ENCODE results near the gene TREML2. TPM values are rescaled to one million over a fixed set of nuclear protein-coding genes. Genes with fewer than 3 reads are reported as not detected.

Gene TREML2
- total RNA-seq, 3 donors from 2014 or later (not counting 1 experiment from before 2014, with no cell fraction given) = 0.75 to 3.0 (median 1.0) TPM

GRCh38 chr6:41162687-41163418 lies 38.1 kb downstream of the TREML2 start, which contains the start of gene TREM2:
Gene TREM2, minus strand, starts transcription at chr6:41163116. Its CDS starts 34 bp downstream, at chr6:41163082.
- no peak for ATAC-seq
- Mint-ChIP-seq H3K36me3 (no peaks in the 10 kb centered on the region), H3K9me3 (no peaks in the 10 kb centered on the region), H3K4me3 (no peak within 1 kb of the TSS), H3K27ac (no peak within 1 kb of the TSS), H3K4me1 (no peaks in the 10 kb centered on the region), H3K27me3 (ENCODE audit: low read depth in 2 of 2) (peaks cover 16 to 26% of the 10 kb centered on the region in 2 donors)
- Histone ChIP-seq H3K9me3 (ENCODE audit: control insufficient read depth, insufficient read depth, low read length) (no peaks in the 10 kb centered on the region), H3K27me3 (ENCODE audit: control insufficient read depth, insufficient read depth, low read length) (no peaks in the 10 kb centered on the region), H3K36me3 (ENCODE audit: control insufficient read depth, insufficient read depth, low read length) (no peaks in the 10 kb centered on the region), H3K4me3 (ENCODE audit: low read length) (no peak within 1 kb of the TSS), H3K4me1 (ENCODE audit: control insufficient read depth, insufficient read depth, low read length) (peaks cover 5% of the 10 kb centered on the region), H3K27ac (ENCODE audit: low read length) (no peak within 1 kb of the TSS)
- no peak for TF ChIP-seq CTCF (IDR thresholded peaks at IDR 0.05)
- no peak for DNase-seq
- 87% methylated on average over 10 of the region's 10 CpGs for WGBS (ENCODE audit: insufficient coverage)
- intact Hi-C loops (cut with micrococcal nuclease) = no loop called here

- ATAC-seq (no peak), DNase-seq (no peak)
- Mint-ChIP-seq H3K27me3 (ENCODE audit: low read depth in 2 of 2) (peaks cover 10 to 22% of the 10 kb centered on the region in 2 donors), H3K4me3 (no peak overlapping the region), H3K4me1 (no peaks in the 10 kb centered on the region), H3K9me3 (no peaks in the 10 kb centered on the region), H3K27ac (no peak overlapping the region), H3K36me3 (no peaks in the 10 kb centered on the region)
- no peak overlapping the region for H3K4me3 ChIP-seq (ENCODE audit: low read length)
- H3K9me3 ChIP-seq (ENCODE audit: control insufficient read depth, insufficient read depth, low read length) = no peaks in the 10 kb centered on the region
- H3K27ac ChIP-seq (ENCODE audit: low read length) = no peak overlapping the region
- intact Hi-C loops (cut with micrococcal nuclease) = no loop called here
- H3K4me1 ChIP-seq (ENCODE audit: control insufficient read depth, insufficient read depth, low read length) = peaks cover 5% of the 10 kb centered on the region
- WGBS (ENCODE audit: insufficient coverage) = 51% methylated on average over 11 of the region's 13 CpGs
- no peaks in the 10 kb centered on the region for H3K36me3 ChIP-seq (ENCODE audit: control insufficient read depth, insufficient read depth, low read length)
- H3K27me3 ChIP-seq (ENCODE audit: control insufficient read depth, insufficient read depth, low read length) = no peaks in the 10 kb centered on the region
- no peak for TF ChIP-seq CTCF (IDR thresholded peaks at IDR 0.05)
Observed at GRCh38 chr6:41161851-41162552, 38.9 kb downstream of the TREML2 start.

- Mint-ChIP-seq H3K9me3 (no peaks in the 10 kb centered on the region), H3K27ac (no peak overlapping the region), H3K4me1 (no peaks in the 10 kb centered on the region), H3K27me3 (ENCODE audit: low read depth in 2 of 2) (peaks cover 9 to 16% of the 10 kb centered on the region in 2 donors), H3K4me3 (no peak overlapping the region), H3K36me3 (no peaks in the 10 kb centered on the region)
- WGBS (ENCODE audit: insufficient coverage) = 93% methylated on average over 10 of the region's 10 CpGs
- intact Hi-C loops (cut with micrococcal nuclease) = no loop called here
- DNase-seq (no peak), ATAC-seq (no peak)
- Histone ChIP-seq H3K4me3 (ENCODE audit: low read length) (no peak overlapping the region), H3K9me3 (ENCODE audit: control insufficient read depth, insufficient read depth, low read length) (no peaks in the 10 kb centered on the region), H3K27me3 (ENCODE audit: control insufficient read depth, insufficient read depth, low read length) (no peaks in the 10 kb centered on the region), H3K27ac (ENCODE audit: low read length) (no peak overlapping the region), H3K4me1 (ENCODE audit: control insufficient read depth, insufficient read depth, low read length) (peaks cover 5% of the 10 kb centered on the region), H3K36me3 (ENCODE audit: control insufficient read depth, insufficient read depth, low read length) (no peaks in the 10 kb centered on the region)
- no peak for TF ChIP-seq CTCF (IDR thresholded peaks at IDR 0.05)
Observed at GRCh38 chr6:41161380-41161779, 39.6 kb downstream of the TREML2 start.

All from natural killer cell (primary cell).